Endothelial cell of umbilical vein (primary cell): ENCODE measurements around the gene MAP4K5. TPM values are rescaled to one million over a fixed set of nuclear protein-coding genes. Genes with fewer than 3 reads are reported as not detected.

ENCODE experiments used
- BruUV-seq: library from RNA; stranded (reverse); fragments of 400-500 nt; replicated peaks from 2 replicates; lab custom pipeline; 2021; lab: Mats Ljungman, UMichigan
- CTCF ChIA-PET: fragments of 300-600, 350-600 bp; sonication (Branson Sonifier 250); formaldehyde crosslinking; loops from one replicate; lab custom pipeline; 2021; ENCODE audit warnings: antibody characterized with exemption, inconsistent platforms; lab: Charles Lee
- POLR2A ChIA-PET: fragments of 300-600, 350-600 bp; sonication (Branson Sonifier 250); formaldehyde crosslinking; loops from one replicate; lab custom pipeline; 2021; ENCODE audit warnings: antibody characterized with exemption, inconsistent platforms; lab: Charles Lee
- DNase-seq: peaks from one replicate; pipeline ENCODE4 v3.0.0-alpha.2; 2011; ENCODE audit warnings: low read depth, low spot score
- FAIRE-seq: peaks from 2 replicates; lab custom pipeline; 2011; peaks lifted over from hg19 to GRCh38; lab: Jason Lieb, UNC
- H2AFZ ChIP-seq: 2 replicates; pipeline ENCODE4 v1.6.0; 2012; ENCODE audit warnings: low read depth, low read length, control low read depth, inconsistent platforms
- H3K27ac ChIP-seq: 2 replicates; pipeline ENCODE4 v1.5.1; 2011; ENCODE audit warnings: low read depth, mild to moderate bottlenecking, control low read depth, low read length, moderate library complexity; ENCODE audit not compliant: insufficient read depth
- H3K27me3 ChIP-seq, 2 experiments: 2 replicates each; pipeline versions ENCODE4 v1.6.0 to v1.6.1; 2011; ENCODE audit warnings: low read length in 2 of 2, mixed read lengths in 1 of 2; ENCODE audit not compliant: control insufficient read depth in 2 of 2, insufficient read depth in 2 of 2
- H3K36me3 ChIP-seq, 2 experiments: 2 replicates in 1 of 2; 3 replicates in 1 of 2; pipeline ENCODE4 v1.5.1; 2011; ENCODE audit warnings: low read length in 2 of 2, mild to moderate bottlenecking in 1 of 2, moderate library complexity in 1 of 2; ENCODE audit not compliant: control insufficient read depth in 2 of 2, insufficient read depth in 2 of 2; ENCODE audit errors: extremely low read depth in 1 of 2
- H3K4me1 ChIP-seq: 3 replicates; pipeline ENCODE4 v1.5.1; 2011; ENCODE audit warnings: mild to moderate bottlenecking, low read length; ENCODE audit not compliant: control insufficient read depth, insufficient read depth; ENCODE audit errors: extremely low read depth
- H3K4me2 ChIP-seq: 2 replicates; pipeline ENCODE4 v1.6.1; 2011; ENCODE audit warnings: low read length, control low read depth, mixed read lengths; ENCODE audit not compliant: insufficient read depth
- H3K4me3 ChIP-seq, 3 experiments: fragments of 200-600 bp in 1 of 3; sonication (generic), shearing (Covaris generic) in 1 of 3; replicated peaks in 1 of 3; 2 replicates each; pipeline ENCODE4 v1.5.1; 2011 to 2016; ENCODE audit warnings: control low read depth in 3 of 3, low read length in 3 of 3, mild to moderate bottlenecking in 2 of 3, inconsistent platforms in 1 of 3, low read depth in 1 of 3, moderate library complexity in 1 of 3; ENCODE audit not compliant: insufficient read depth in 1 of 3
- H3K79me2 ChIP-seq: 2 replicates; pipeline ENCODE4 v1.6.0; 2012; ENCODE audit warnings: low read length, inconsistent platforms; ENCODE audit not compliant: control insufficient read depth, insufficient read depth
- H3K9ac ChIP-seq: replicated peaks from 2 replicates; pipeline ENCODE3; 2011; ENCODE audit warnings: low read length, control low read depth; ENCODE audit not compliant: insufficient read depth; ENCODE audit errors: extremely low read depth
- H3K9me1 ChIP-seq: replicated peaks from 3 replicates; pipeline ENCODE4 v1.6.0; 2011; ENCODE audit warnings: mild to moderate bottlenecking, low read length; ENCODE audit not compliant: control insufficient read depth, insufficient read depth; ENCODE audit errors: extremely low read depth
- H3K9me3 ChIP-seq: replicated peaks from 2 replicates; pipeline ENCODE4 v1.5.1; 2012; ENCODE audit warnings: low read length, inconsistent platforms; ENCODE audit not compliant: control insufficient read depth, insufficient read depth
- H4K20me1 ChIP-seq: replicated peaks from 2 replicates; pipeline ENCODE3; 2011; ENCODE audit warnings: mild to moderate bottlenecking, low read length; ENCODE audit not compliant: control insufficient read depth, insufficient read depth; ENCODE audit errors: extremely low read depth
- CTCF ChIP-seq, 2 donors: IDR thresholded peaks; 1 replicate in 1 of 2; 2 replicates in 1 of 2; pipeline ENCODE4 v1.5.1; 2011; ENCODE audit warnings: low read length in 2 of 2, mild to moderate bottlenecking in 2 of 2, moderate library complexity in 2 of 2, control low read depth in 1 of 2, inconsistent platforms in 1 of 2, low read depth in 1 of 2; ENCODE audit not compliant: insufficient read depth in 1 of 2; ENCODE audit errors: extremely low read depth in 1 of 2
- EZH2 ChIP-seq: IDR thresholded peaks from 2 replicates; pipeline ENCODE4 v1.6.1; 2012; ENCODE audit warnings: borderline replicate concordance, low read depth, mild to moderate bottlenecking, moderate library complexity, low read length, inconsistent platforms; ENCODE audit not compliant: severe bottlenecking
- FOS ChIP-seq: IDR thresholded peaks from 2 replicates; pipeline ENCODE4 v1.6.1; 2011; ENCODE audit warnings: mild to moderate bottlenecking, low read length, moderate library complexity, borderline replicate concordance; ENCODE audit not compliant: insufficient read depth
- GATA2 ChIP-seq: IDR thresholded peaks from 2 replicates; pipeline ENCODE4 v1.7.0; 2011; ENCODE audit warnings: low read depth, mild to moderate bottlenecking, moderate library complexity, mixed read lengths, low read length; ENCODE audit not compliant: insufficient read length, insufficient read depth
- JUN ChIP-seq: IDR thresholded peaks from 2 replicates; pipeline ENCODE4 v1.6.1; 2011; ENCODE audit warnings: borderline replicate concordance, low read depth; ENCODE audit not compliant: insufficient read length, insufficient read depth
- MAX ChIP-seq: IDR thresholded peaks from 2 replicates; pipeline ENCODE4 v1.6.1; 2011; ENCODE audit not compliant: insufficient read depth, insufficient read length
- MYC ChIP-seq: IDR thresholded peaks from one replicate; pipeline ENCODE4 v1.6.1; 2011; ENCODE audit warnings: mild to moderate bottlenecking, low read depth, low read length
- POLR2A ChIP-seq: IDR thresholded peaks from 2 replicates; pipeline ENCODE4 v1.6.1; 2012; ENCODE audit warnings: low read depth, mild to moderate bottlenecking, control low read depth, low read length
- POLR2AphosphoS5 ChIP-seq: IDR thresholded peaks from 2 replicates; pipeline ENCODE4 v1.6.1; 2012; ENCODE audit warnings: low read depth, mild to moderate bottlenecking, control low read depth, low read length, moderate library complexity; ENCODE audit not compliant: insufficient read depth
- dilution Hi-C: fragments of 300-500 bp; cut with MboI; formaldehyde crosslinking; loops from one replicate; pipeline ENCODE4 v1.15.0; 2019; ENCODE audit warnings: low sequenced_read_pairs; ENCODE audit not compliant: extremely low pct_ligation_motif_present
- intact Hi-C: fragments of 100-400 bp; cut with micrococcal nuclease; formaldehyde crosslinking; loops from one replicate; pipeline ENCODE4 v1.10.0; 2022
- polyA plus RNA-seq, 4 experiments: library from polyadenylated mRNA; depleted of rRNA in 3 of 4; stranded (reverse) in 3 of 4; unstranded in 1 of 4; fragments of >200 nt; gene quantifications; 2 replicates each; pipeline versions ENCODE4 v1.2.1 to v1.2.3, GENCODE V29; 2011 to 2012; ENCODE audit warnings: missing spikeins in 1 of 4
- total RNA-seq: library from RNA; stranded (reverse); gene quantifications from 2 replicates; pipeline ENCODE4 v1.2.3, GENCODE V29; 2021

The MAP4K5 gene
- total and polyA plus RNA-seq, 2 donors (not counting 3 experiments of a cell fraction or from before 2014, with no cell fraction given) = 17.4 to 73.7 TPM

- intact Hi-C loops = no loop called here
- Histone ChIP-seq H3K4me1 (no peaks in the 10 kb centered on the region), H3K27ac (no peak overlapping the region), H3K4me3 (no peak overlapping the region), H3K4me2 (no peak overlapping the region), H3K9me3 (no peaks in the 10 kb centered on the region), H3K9ac (no peak overlapping the region), H2AFZ (no peak overlapping the region), H3K36me3 (no peaks in the 10 kb centered on the region), H3K9me1 (no peaks in the 10 kb centered on the region), H3K79me2 (no peaks in the 10 kb centered on the region), H3K27me3 (peaks cover 0 to 2% of the 10 kb centered on the region in 2 experiments), H4K20me1 (no peaks in the 10 kb centered on the region)
- ChIA-PET CTCF (interaction anchor here (0.7 to 1.0 kb wide), 3 partner anchors 28 to 209 kb away, joined by 3 to 5 read pairs (median 4); no protein-coding TSS in a partner anchor), POLR2A (no interaction called here)
- DNase-seq (no peak), FAIRE-seq (no peak)
- dilution Hi-C loops = loop anchor here (25.0 kb wide), 1 partner anchor 143 kb away; no protein-coding TSS in a partner anchor
- TF ChIP-seq EZH2 (no peak), POLR2A (no peak), JUN (no peak), MYC (no peak), MAX (no peak), CTCF (IDR thresholded peaks at IDR 0.05; ENCODE audit: extremely low read depth in 1 of 2, insufficient read depth in 1 of 2, low read depth in 1 of 2, low read length in 2 of 2) (no peak), FOS (no peak), GATA2 (no peak), POLR2AphosphoS5 (no peak)
- no TSS peak for BruUV-seq
Measured at GRCh38 chr14:50569714-50570274, 37.4 kb upstream of the MAP4K5 start.
